Measurements from ENCODE around the gene CACNA1C. TPM values are rescaled to one million over a fixed set of nuclear protein-coding genes. Genes with fewer than 3 reads are reported as not detected.

The CACNA1C gene
- total and polyA plus RNA-seq, 10 of the 15 experiments (the other 5 are each of a cell fraction or from before 2014, with no cell fraction given): under 0.01 to 0.15 (median 0.09) TPM; not detected in 5

DNA sequence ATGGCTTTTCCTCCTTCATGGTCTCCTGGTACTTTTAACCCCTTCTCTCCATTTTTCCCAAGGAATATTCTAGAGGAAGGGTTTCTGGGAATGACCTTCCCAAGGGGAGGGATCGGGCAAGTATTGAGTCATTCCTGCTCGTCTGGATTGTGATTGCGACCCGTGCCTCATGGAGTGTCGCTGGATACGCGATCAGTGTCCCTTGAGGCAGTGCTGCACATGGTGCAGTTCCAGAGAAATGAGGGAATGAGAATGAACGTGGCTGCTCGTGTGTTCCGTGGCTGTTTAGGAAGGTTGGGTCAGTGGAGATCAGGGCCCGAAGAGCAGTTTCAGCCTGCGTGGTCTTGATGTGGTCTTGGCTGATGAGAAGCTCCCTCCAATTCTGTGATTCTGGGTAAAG, 234.4 kb downstream of the CACNA1C start:
- DNase-seq (ENCODE audit: low read depth, low spot score): no peak
- ChIA-PET POLR2A (no interaction called here), RAD21 (ENCODE audit: unreplicated experiment) (interaction anchor here (1.0 kb wide), 1 partner anchor 44 kb away, joined by 3 read pairs; no protein-coding TSS in a partner anchor), CTCF (interaction anchor here (1.0 kb wide), 1 partner anchor 295 kb away, joined by 4 read pairs; no protein-coding TSS in a partner anchor), SMC1A (ENCODE audit: uncharacterized antibody, unreplicated experiment) (interaction anchor here (0.6 to 2.0 kb wide), 3 partner anchors 23 to 229 kb away, joined by 3 to 6 read pairs (median 3); no protein-coding TSS in a partner anchor)
- TF ChIP-seq SRF (IDR thresholded peaks at IDR 0.05; ENCODE audit: low read depth in 2 of 2, low read length in 2 of 2) (no peak), POLR2AphosphoS5 (IDR thresholded peaks at IDR 0.05; ENCODE audit: low read length) (no peak), ZNF592 (IDR thresholded peaks at IDR 0.05) (no peak), NR2F1 (conservative IDR thresholded peaks at IDR 0.05) (no peak)
- no peak for FAIRE-seq
- no peak for ATAC-seq
- 51% methylated on average over 12 of the region's 12 CpGs for WGBS (ENCODE audit: insufficient coverage, insufficient replicate concordance, low lambda C conversion rate, missing lambda C conversion rate)
- in situ Hi-C loops (cut with MboI) (no loop called here), intact Hi-C loops (cut with micrococcal nuclease; ENCODE audit: unreplicated experiment) (loop anchor here (10.0 kb wide), 1 partner anchor 492 kb away; no protein-coding TSS in a partner anchor)
- no TSS peak for BruUV-seq (replicated peaks)
- no peak overlapping the region for H3K4me2 ChIP-seq (ENCODE audit: control insufficient read depth, insufficient read depth)
- no peak overlapping the region for H3K27ac ChIP-seq (ENCODE audit: control insufficient read depth, insufficient read depth)
- no peaks in the 10 kb centered on the region for H4K20me1 ChIP-seq (ENCODE audit: control insufficient read depth, insufficient read depth)
- H3K79me2 ChIP-seq (ENCODE audit: control insufficient read depth, insufficient read depth, low read length): no peaks in the 10 kb centered on the region
- no peak overlapping the region for H3K4me3 ChIP-seq
- no peak overlapping the region for H3K9ac ChIP-seq (ENCODE audit: control insufficient read depth, insufficient read depth, low read length)
- H2AFZ ChIP-seq (ENCODE audit: control insufficient read depth, low read depth, low read length): no peak overlapping the region
- peaks cover 2% of the 10 kb centered on the region; the same call in 1 of the 3 replicates for H3K9me3 ChIP-seq (replicated peaks; ENCODE audit: control insufficient read depth, insufficient read depth, low read length)
- H3K27me3 ChIP-seq (replicated peaks in 1 of 2; ENCODE audit: control insufficient read depth in 2 of 2, insufficient read depth in 2 of 2, low read length in 1 of 2): no peaks in the 10 kb centered on the region; a peak in 1 of 4 replicates
- H3K4me1 ChIP-seq (ENCODE audit: control insufficient read depth, insufficient read depth, low read length): no peaks in the 10 kb centered on the region
- H3K36me3 ChIP-seq (ENCODE audit: control insufficient read depth in 2 of 2, insufficient read depth in 2 of 2, low read length in 1 of 2): no peaks in the 10 kb centered on the region

Measured in GM12878 (cell line).